Posterior vena cava (tissue), 2 donors: ENCODE data around the gene MARCO. TPM values are rescaled to one million over a fixed set of nuclear protein-coding genes. Genes with fewer than 3 reads are reported as not detected.
"Not testable (repeated sequence)": the region's sequence is repeated elsewhere in the genome, so short reads cannot be mapped to it uniquely, and the experiment has no call there.

Experiments used
- DNase-seq: peaks from one replicate; pipeline ENCODE4 v3.0.0-alpha.2; 2020; ENCODE audit warnings: low spot score
- intact Hi-C, 2 donors: fragments of 100-400 bp; cut with DNase I; formaldehyde crosslinking; loops; one replicate each; pipeline versions ENCODE4 v1.14.1 to v1.14.2; 2022 to 2023
- total RNA-seq, 2 donors: library from RNA; stranded (reverse); fragmentation: NEBNext Ultra II Directional; extraction: Animal tissue kit (Norgen Biotek cat#: 25700); gene quantifications; one replicate each; pipeline ENCODE4 v1.2.1, GENCODE V29; 2021
- donor health status: DM: yes; HTN: yes; CAD: no.
- donor health status: DM: yes; HTN: yes; CAD: no.

The MARCO gene
- total RNA-seq, 2 donors from 2014 or later: 20.5 to 78.2 TPM

- DNase-seq: no peak
Observed at GRCh38 chr2:119022678-119023077, 80.7 kb downstream of the MARCO start.

GRCh38 chr2:119023534-119023933 is 81.5 kb downstream of the MARCO start:
- intact Hi-C loops: no loop called here
- DNase-seq: no peak

More at GRCh38 chr2:119022678-119023077, 80.7 kb downstream of the MARCO start:
- intact Hi-C loops: no loop called here

GRCh38 chr2:119024152-119024551 is 82.2 kb downstream of the MARCO start:
- no peak for DNase-seq
- intact Hi-C loops: no loop called here

- intact Hi-C loops: no loop called here
- no peak for DNase-seq
Observed at GRCh38 chr2:119024568-119024967, 82.6 kb downstream of the MARCO start.

GRCh38 chr2:119025013-119025412 is 83.0 kb downstream of the MARCO start:
- intact Hi-C loops: no loop called here
- no peak for DNase-seq

GRCh38 chr2:119025762-119026351 is 83.9 kb downstream of the MARCO start:
- no peak for DNase-seq
- intact Hi-C loops: no loop called here

GRCh38 chr2:119026890-119027289 is 84.9 kb downstream of the MARCO start:
- intact Hi-C loops: no loop called here
- no peak for DNase-seq

GRCh38 chr2:119028327-119029174 is 86.6 kb downstream of the MARCO start:
- intact Hi-C loops: no loop called here
- no peak for DNase-seq

- intact Hi-C loops: no loop called here
Observed at GRCh38 chr2:119029297-119029696, 87.3 kb downstream of the MARCO start.

GRCh38 chr2:119037922-119038321 is 95.9 kb downstream of the MARCO start:
- not testable (repeated sequence) for DNase-seq
- intact Hi-C loops: loop anchor here in 1 of 2 donors (2.0 kb wide), 1 partner anchor 31 kb away; no protein-coding TSS in a partner anchor

More at GRCh38 chr2:119029297-119029696, 87.3 kb downstream of the MARCO start:
- DNase-seq: peak; percentile 23

- intact Hi-C loops: no loop called here
- no peak for DNase-seq
Observed at GRCh38 chr2:119040730-119041129, 98.7 kb downstream of the MARCO start.

Other genes with a start within 250 kb of the MARCO start
- 1 to 10 TPM; 2.4 to 4.0 TPM for gene EN1, start 94.5 kb upstream of the MARCO start, total RNA-seq
- not detected for gene C1QL2, start 216.6 kb downstream of the MARCO start, total RNA-seq